Measurements from ENCODE around the gene GFRA1.

Gene GFRA1

GRCh38 chr10:116251602-116252395 is 21.2 kb downstream of the GFRA1 start:
- H2AFZ ChIP-seq (ENCODE audit: low read depth, low read length, severe bottlenecking): no peak overlapping the region
- no peaks in the 10 kb centered on the region for H3F3A ChIP-seq (ENCODE audit: insufficient read depth)
- TF ChIP-seq, protein P1, sequence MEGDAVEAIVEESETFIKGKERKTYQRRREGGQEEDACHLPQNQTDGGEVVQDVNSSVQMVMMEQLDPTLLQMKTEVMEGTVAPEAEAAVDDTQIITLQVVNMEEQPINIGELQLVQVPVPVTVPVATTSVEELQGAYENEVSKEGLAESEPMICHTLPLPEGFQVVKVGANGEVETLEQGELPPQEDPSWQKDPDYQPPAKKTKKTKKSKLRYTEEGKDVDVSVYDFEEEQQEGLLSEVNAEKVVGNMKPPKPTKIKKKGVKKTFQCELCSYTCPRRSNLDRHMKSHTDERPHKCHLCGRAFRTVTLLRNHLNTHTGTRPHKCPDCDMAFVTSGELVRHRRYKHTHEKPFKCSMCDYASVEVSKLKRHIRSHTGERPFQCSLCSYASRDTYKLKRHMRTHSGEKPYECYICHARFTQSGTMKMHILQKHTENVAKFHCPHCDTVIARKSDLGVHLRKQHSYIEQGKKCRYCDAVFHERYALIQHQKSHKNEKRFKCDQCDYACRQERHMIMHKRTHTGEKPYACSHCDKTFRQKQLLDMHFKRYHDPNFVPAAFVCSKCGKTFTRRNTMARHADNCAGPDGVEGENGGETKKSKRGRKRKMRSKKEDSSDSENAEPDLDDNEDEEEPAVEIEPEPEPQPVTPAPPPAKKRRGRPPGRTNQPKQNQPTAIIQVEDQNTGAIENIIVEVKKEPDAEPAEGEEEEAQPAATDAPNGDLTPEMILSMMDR (IDR thresholded peaks at IDR 0.05; ENCODE audit: insufficient read depth, low read length, poor library complexity, severe bottlenecking): no peak
- TF ChIP-seq EZH2phosphoT487 (conservative IDR thresholded peaks at IDR 0.05; ENCODE audit: low read length): no peak
- no peak overlapping the region for H3K27ac ChIP-seq (ENCODE audit: low read depth, low read length)
- no peaks in the 10 kb centered on the region for H3K9me2 ChIP-seq (replicated peaks; ENCODE audit: insufficient read depth, low read length)
- no peaks in the 10 kb centered on the region for H3K9me3 ChIP-seq (ENCODE audit: insufficient read depth, low read length)
- H3K4me3 ChIP-seq (ENCODE audit: insufficient read depth, low read length, poor library complexity, severe bottlenecking): no peak overlapping the region
- H3K79me2 ChIP-seq (ENCODE audit: insufficient read depth, low read length): no peaks in the 10 kb centered on the region
- H3K9ac ChIP-seq (ENCODE audit: low read length): no peak overlapping the region
- H3K4me2 ChIP-seq (ENCODE audit: low read depth, low read length, poor library complexity, severe bottlenecking): no peak overlapping the region
- H3K36me3 ChIP-seq (ENCODE audit: low read length): no peaks in the 10 kb centered on the region
- no peaks in the 10 kb centered on the region for H4K20me1 ChIP-seq (ENCODE audit: low read depth, low read length)
- H3K27me3 ChIP-seq (ENCODE audit: low read length): no peaks in the 10 kb centered on the region

DNA sequence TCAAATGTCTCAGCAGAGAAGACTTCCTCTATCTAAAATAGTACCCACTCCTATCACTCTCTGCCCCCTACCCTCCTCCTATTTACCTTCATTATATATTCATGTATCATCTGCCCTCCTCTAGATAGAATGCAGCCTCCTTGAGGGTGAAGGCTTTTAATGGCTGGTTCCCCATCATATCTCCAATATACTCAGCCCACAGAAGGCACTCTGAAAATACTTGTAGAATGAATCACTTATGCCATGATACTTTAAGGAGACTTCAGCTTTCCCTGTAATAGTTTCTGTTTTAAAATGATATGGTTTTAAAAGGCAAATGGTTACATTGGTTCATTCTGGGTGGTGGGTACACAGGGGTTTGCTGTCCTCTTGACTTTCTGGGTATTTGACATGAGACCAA is 25.3 kb downstream of the GFRA1 start:
- no peak overlapping the region for H3K4me2 ChIP-seq (ENCODE audit: low read depth, low read length, poor library complexity, severe bottlenecking)
- H3K79me2 ChIP-seq (ENCODE audit: insufficient read depth, low read length): no peaks in the 10 kb centered on the region
- H2AFZ ChIP-seq (ENCODE audit: low read depth, low read length, severe bottlenecking): no peak overlapping the region
- no peaks in the 10 kb centered on the region for H3K9me3 ChIP-seq (ENCODE audit: insufficient read depth, low read length)
- no peaks in the 10 kb centered on the region for H3K36me3 ChIP-seq (ENCODE audit: low read length)
- no peak overlapping the region for H3K9ac ChIP-seq (ENCODE audit: low read length)
- no peak overlapping the region for H3K27ac ChIP-seq (ENCODE audit: low read depth, low read length)
- no peaks in the 10 kb centered on the region for H3K9me2 ChIP-seq (replicated peaks; ENCODE audit: insufficient read depth, low read length)
- H3F3A ChIP-seq (ENCODE audit: insufficient read depth): no peaks in the 10 kb centered on the region
- no peaks in the 10 kb centered on the region for H3K27me3 ChIP-seq (ENCODE audit: low read length)
- no peaks in the 10 kb centered on the region for H4K20me1 ChIP-seq (ENCODE audit: low read depth, low read length)
- H3K4me3 ChIP-seq (ENCODE audit: insufficient read depth, low read length, poor library complexity, severe bottlenecking): no peak overlapping the region
- TF ChIP-seq, protein P1 (IDR thresholded peaks at IDR 0.05; ENCODE audit: insufficient read depth, low read length, poor library complexity, severe bottlenecking): no peak
- TF ChIP-seq EZH2phosphoT487 (conservative IDR thresholded peaks at IDR 0.05; ENCODE audit: low read length): no peak

DNA sequence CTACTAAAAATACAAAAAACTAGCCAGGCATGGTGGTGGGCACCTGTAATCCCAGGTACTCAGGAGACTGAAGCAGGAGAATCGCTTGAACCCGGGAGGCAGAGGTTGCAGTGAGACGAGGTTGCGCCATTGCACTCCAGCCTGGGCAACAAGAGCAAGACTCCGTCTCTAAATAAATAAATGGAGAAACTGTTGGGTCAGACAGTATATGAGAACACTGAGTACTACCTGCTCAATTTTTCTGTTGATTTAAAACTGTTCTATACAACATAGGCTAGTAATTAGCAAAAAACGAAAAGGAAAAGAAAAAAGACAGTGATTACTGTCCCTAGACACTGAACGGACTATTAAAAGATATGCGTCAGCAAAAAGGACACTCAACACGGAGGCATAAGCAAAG is 26.7 kb downstream of the GFRA1 start:
- TF ChIP-seq, protein P1 (IDR thresholded peaks at IDR 0.05; ENCODE audit: insufficient read depth, low read length, poor library complexity, severe bottlenecking): no peak
- no peak for TF ChIP-seq EZH2phosphoT487 (conservative IDR thresholded peaks at IDR 0.05; ENCODE audit: low read length)
- no peak overlapping the region for H3K27ac ChIP-seq (ENCODE audit: low read depth, low read length)
- no peaks in the 10 kb centered on the region for H4K20me1 ChIP-seq (ENCODE audit: low read depth, low read length)
- H3K36me3 ChIP-seq (ENCODE audit: low read length): no peaks in the 10 kb centered on the region
- no peak overlapping the region for H3K9ac ChIP-seq (ENCODE audit: low read length)
- no peaks in the 10 kb centered on the region for H3K9me2 ChIP-seq (replicated peaks; ENCODE audit: insufficient read depth, low read length)
- H2AFZ ChIP-seq (ENCODE audit: low read depth, low read length, severe bottlenecking): no peak overlapping the region
- no peaks in the 10 kb centered on the region for H3K9me3 ChIP-seq (ENCODE audit: insufficient read depth, low read length)
- H3K4me2 ChIP-seq (ENCODE audit: low read depth, low read length, poor library complexity, severe bottlenecking): no peak overlapping the region
- H3F3A ChIP-seq (ENCODE audit: insufficient read depth): no peaks in the 10 kb centered on the region
- no peak overlapping the region for H3K4me3 ChIP-seq (ENCODE audit: insufficient read depth, low read length, poor library complexity, severe bottlenecking)
- no peaks in the 10 kb centered on the region for H3K79me2 ChIP-seq (ENCODE audit: insufficient read depth, low read length)
- no peaks in the 10 kb centered on the region for H3K27me3 ChIP-seq (ENCODE audit: low read length)
